ENCODE measurements around the gene CSAD.

- TF ChIP-seq CTCF (IDR thresholded peaks at IDR 0.05): no peak
- TF ChIP-seq POLR2A (IDR thresholded peaks at IDR 0.05): no peak
- TF ChIP-seq POLR2AphosphoS5 (IDR thresholded peaks at IDR 0.05): no peak
Measured at GRCh38 chr12:53147181-53147580, 33.5 kb downstream of the CSAD start.
